22Rv1 (cell line): Measurements from ENCODE around the gene EXD1.

ENCODE experiments used
- ZFX ChIP-seq: fragments of 450-650 bp; IDR thresholded peaks from 2 replicates; pipeline ENCODE4 v1.6.1; 2017; ENCODE audit warnings: antibody characterized with exemption, borderline replicate concordance
- TF ChIP-seq, protein P1 (sequence below): fragments of 450-650 bp; IDR thresholded peaks from 2 replicates; pipeline ENCODE4 v1.5.1; 2017; ENCODE audit warnings: mild to moderate bottlenecking

DNA sequence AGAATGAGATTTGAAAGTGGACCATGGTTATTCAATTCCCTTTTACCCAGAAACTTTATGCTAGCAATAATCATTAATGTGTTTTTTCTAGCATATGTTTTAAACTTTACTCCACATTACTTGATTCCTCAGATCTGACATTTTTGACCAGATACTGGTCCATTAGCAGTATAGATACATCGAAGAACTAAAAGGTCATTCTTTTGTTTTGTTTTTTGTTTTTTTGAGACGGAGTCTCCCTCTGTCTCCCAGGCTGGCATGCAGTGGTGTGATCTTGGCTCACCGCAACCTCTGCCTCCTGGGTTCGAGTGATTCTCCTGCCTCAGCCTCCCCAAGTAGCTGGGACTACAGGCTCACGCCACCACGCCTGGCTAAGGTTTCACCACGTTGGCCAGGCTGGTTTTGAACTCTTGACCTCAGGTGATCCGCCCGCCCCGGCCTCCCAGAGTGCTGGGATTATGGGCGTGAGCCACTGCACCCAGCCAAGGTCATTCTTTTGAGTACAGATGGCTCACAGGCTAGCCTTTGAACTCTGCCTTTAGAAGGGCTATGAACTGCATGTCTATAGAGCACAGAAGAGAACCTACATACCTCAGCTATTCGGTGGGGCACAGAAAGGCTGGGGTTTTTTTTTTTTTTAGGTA lies 29.1 kb upstream of the EXD1 start:
- TF ChIP-seq, protein P1, sequence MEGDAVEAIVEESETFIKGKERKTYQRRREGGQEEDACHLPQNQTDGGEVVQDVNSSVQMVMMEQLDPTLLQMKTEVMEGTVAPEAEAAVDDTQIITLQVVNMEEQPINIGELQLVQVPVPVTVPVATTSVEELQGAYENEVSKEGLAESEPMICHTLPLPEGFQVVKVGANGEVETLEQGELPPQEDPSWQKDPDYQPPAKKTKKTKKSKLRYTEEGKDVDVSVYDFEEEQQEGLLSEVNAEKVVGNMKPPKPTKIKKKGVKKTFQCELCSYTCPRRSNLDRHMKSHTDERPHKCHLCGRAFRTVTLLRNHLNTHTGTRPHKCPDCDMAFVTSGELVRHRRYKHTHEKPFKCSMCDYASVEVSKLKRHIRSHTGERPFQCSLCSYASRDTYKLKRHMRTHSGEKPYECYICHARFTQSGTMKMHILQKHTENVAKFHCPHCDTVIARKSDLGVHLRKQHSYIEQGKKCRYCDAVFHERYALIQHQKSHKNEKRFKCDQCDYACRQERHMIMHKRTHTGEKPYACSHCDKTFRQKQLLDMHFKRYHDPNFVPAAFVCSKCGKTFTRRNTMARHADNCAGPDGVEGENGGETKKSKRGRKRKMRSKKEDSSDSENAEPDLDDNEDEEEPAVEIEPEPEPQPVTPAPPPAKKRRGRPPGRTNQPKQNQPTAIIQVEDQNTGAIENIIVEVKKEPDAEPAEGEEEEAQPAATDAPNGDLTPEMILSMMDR, result no peak
- TF ChIP-seq ZFX, result no peak
